ENCODE measurements around the gene CDK10.
A peak's percentile ranks its signal among the peaks of the same experiment; 100 is the strongest.
"Not testable (repeated sequence)": the region's sequence is repeated elsewhere in the genome, so short reads cannot be mapped to it uniquely, and the experiment has no call there.

CDK10 gene

GRCh38 chr16:89698717-89699116 is 12.2 kb downstream of the CDK10 start:
- not testable (repeated sequence) for H3K9me3 ChIP-seq (ENCODE audit: insufficient read depth, low read depth, low read length); H3K4me1 ChIP-seq (ENCODE audit: insufficient read depth, low read length); H3K4me3 ChIP-seq (ENCODE audit: low read length); H3K9ac ChIP-seq (ENCODE audit: low read depth, low read length); H3K27ac ChIP-seq (ENCODE audit: low read length)
- Histone ChIP-seq H3K36me3 (ENCODE audit: insufficient read depth, low read depth, low read length) (peaks cover 17% of the 10 kb centered on the region), H3K27me3 (ENCODE audit: insufficient read depth, low read length) (peaks cover 15% of the 10 kb centered on the region)

- H3K9ac ChIP-seq (ENCODE audit: low read depth, low read length) = peak overlapping the region; percentile 55; the same call in 1 of the 2 replicates
- not testable (repeated sequence) for H3K4me1 ChIP-seq (ENCODE audit: insufficient read depth, low read length); H3K9me3 ChIP-seq (ENCODE audit: insufficient read depth, low read depth, low read length)
- peaks cover 13% of the 10 kb centered on the region for H3K36me3 ChIP-seq (ENCODE audit: insufficient read depth, low read depth, low read length)
- H3K27me3 ChIP-seq (ENCODE audit: insufficient read depth, low read length) = peaks cover 25% of the 10 kb centered on the region
- H3K4me3 ChIP-seq (ENCODE audit: low read length) = peak overlapping the region; percentile 57; the same call in 1 of the 2 replicates
- peak overlapping the region; percentile 39 for H3K27ac ChIP-seq (ENCODE audit: low read length)
Observed at GRCh38 chr16:89699629-89700099, 13.2 kb downstream of the CDK10 start.

GRCh38 chr16:89700100-89700648 is 13.7 kb downstream of the CDK10 start:
- Histone ChIP-seq H3K27ac (ENCODE audit: low read length) (peak overlapping the region; percentile 39), H3K27me3 (ENCODE audit: insufficient read depth, low read length) (peaks cover 29% of the 10 kb centered on the region), H3K4me3 (ENCODE audit: low read length) (peak overlapping the region; percentile 77), H3K4me1 (ENCODE audit: insufficient read depth, low read length) (peaks cover 7% of the 10 kb centered on the region; the same call in 1 of the 2 replicates), H3K9ac (ENCODE audit: low read depth, low read length) (peak overlapping the region; percentile 80; the same call in 1 of the 2 replicates), H3K36me3 (ENCODE audit: insufficient read depth, low read depth, low read length) (peaks cover 13% of the 10 kb centered on the region), H3K9me3 (ENCODE audit: insufficient read depth, low read depth, low read length) (no peaks in the 10 kb centered on the region)

GRCh38 chr16:89700649-89701424 is 14.3 kb downstream of the CDK10 start:
- H3K4me3 ChIP-seq (ENCODE audit: low read length) = peak overlapping the region; percentile 77
- no peak overlapping the region for H3K27ac ChIP-seq (ENCODE audit: low read length)
- peaks cover 31% of the 10 kb centered on the region for H3K27me3 ChIP-seq (ENCODE audit: insufficient read depth, low read length)
- H3K9me3 ChIP-seq (ENCODE audit: insufficient read depth, low read depth, low read length) = no peaks in the 10 kb centered on the region
- peaks cover 12% of the 10 kb centered on the region; the same call in 1 of the 2 replicates for H3K36me3 ChIP-seq (ENCODE audit: insufficient read depth, low read depth, low read length)
- peaks cover 7% of the 10 kb centered on the region; the same call in 1 of the 2 replicates for H3K4me1 ChIP-seq (ENCODE audit: insufficient read depth, low read length)
- H3K9ac ChIP-seq (ENCODE audit: low read depth, low read length) = peak overlapping the region; percentile 80; the same call in 1 of the 2 replicates

GRCh38 chr16:89701425-89702406 is 15.2 kb downstream of the CDK10 start, which contains the start of gene SPATA2L:
Gene SPATA2L, minus strand, starts transcription at chr16:89701705. Its CDS starts 473 bp downstream, at chr16:89701232.
- peaks cover 34% of the 10 kb centered on the region for H3K27me3 ChIP-seq (ENCODE audit: insufficient read depth, low read length)
- H3K9ac ChIP-seq (ENCODE audit: low read depth, low read length) = peak within 1 kb of the TSS; percentile 80; the same call in 1 of the 2 replicates
- H3K36me3 ChIP-seq (ENCODE audit: insufficient read depth, low read depth, low read length) = 0 out of 2 replicates have a peak, but pooled peaks cover 7% of the 10 kb centered on the region
- H3K27ac ChIP-seq (ENCODE audit: low read length) = no peak within 1 kb of the TSS
- no peaks in the 10 kb centered on the region for H3K9me3 ChIP-seq (ENCODE audit: insufficient read depth, low read depth, low read length)
- peaks cover 7% of the 10 kb centered on the region for H3K4me1 ChIP-seq (ENCODE audit: insufficient read depth, low read length)
- peak within 1 kb of the TSS; percentile 77 for H3K4me3 ChIP-seq (ENCODE audit: low read length)

- Histone ChIP-seq H3K27ac (ENCODE audit: low read length) (no peak overlapping the region), H3K9ac (ENCODE audit: low read depth, low read length) (no peak overlapping the region), H3K9me3 (ENCODE audit: insufficient read depth, low read depth, low read length) (no peaks in the 10 kb centered on the region), H3K4me3 (ENCODE audit: low read length) (no peak overlapping the region), H3K4me1 (ENCODE audit: insufficient read depth, low read length) (peaks cover 9% of the 10 kb centered on the region), H3K36me3 (ENCODE audit: insufficient read depth, low read depth, low read length) (no peaks in the 10 kb centered on the region), H3K27me3 (ENCODE audit: insufficient read depth, low read length) (peaks cover 39% of the 10 kb centered on the region)
Observed at GRCh38 chr16:89704281-89704680, 17.8 kb downstream of the CDK10 start.

- H3K36me3 ChIP-seq (ENCODE audit: insufficient read depth, low read depth, low read length) = no peaks in the 10 kb centered on the region
- peaks cover 10% of the 10 kb centered on the region for H3K4me1 ChIP-seq (ENCODE audit: insufficient read depth, low read length)
- H3K9me3 ChIP-seq (ENCODE audit: insufficient read depth, low read depth, low read length) = no peaks in the 10 kb centered on the region
- no peak overlapping the region for H3K4me3 ChIP-seq (ENCODE audit: low read length)
- H3K27me3 ChIP-seq (ENCODE audit: insufficient read depth, low read length) = peaks cover 39% of the 10 kb centered on the region
- no peak overlapping the region for H3K27ac ChIP-seq (ENCODE audit: low read length)
- H3K9ac ChIP-seq (ENCODE audit: low read depth, low read length) = no peak overlapping the region
Observed at GRCh38 chr16:89705006-89705405, 18.5 kb downstream of the CDK10 start.

- Histone ChIP-seq H3K9ac (ENCODE audit: low read depth, low read length) (no peak overlapping the region; the same call in 1 of the 2 replicates), H3K27ac (ENCODE audit: low read length) (no peak overlapping the region), H3K9me3 (ENCODE audit: insufficient read depth, low read depth, low read length) (no peaks in the 10 kb centered on the region), H3K4me1 (ENCODE audit: insufficient read depth, low read length) (peaks cover 10% of the 10 kb centered on the region), H3K27me3 (ENCODE audit: insufficient read depth, low read length) (peaks cover 35% of the 10 kb centered on the region), H3K36me3 (ENCODE audit: insufficient read depth, low read depth, low read length) (no peaks in the 10 kb centered on the region), H3K4me3 (ENCODE audit: low read length) (peak overlapping the region; percentile 38; the same call in 1 of the 2 replicates)
Observed at GRCh38 chr16:89706518-89707260, 20.2 kb downstream of the CDK10 start.

GRCh38 chr16:89707695-89708094 is 21.2 kb downstream of the CDK10 start:
- peaks cover 34% of the 10 kb centered on the region for H3K27me3 ChIP-seq (ENCODE audit: insufficient read depth, low read length)
- no peak overlapping the region for H3K9ac ChIP-seq (ENCODE audit: low read depth, low read length)
- H3K4me3 ChIP-seq (ENCODE audit: low read length) = no peak overlapping the region
- no peaks in the 10 kb centered on the region for H3K36me3 ChIP-seq (ENCODE audit: insufficient read depth, low read depth, low read length)
- H3K27ac ChIP-seq (ENCODE audit: low read length) = no peak overlapping the region
- H3K9me3 ChIP-seq (ENCODE audit: insufficient read depth, low read depth, low read length) = no peaks in the 10 kb centered on the region
- peaks cover 7% of the 10 kb centered on the region for H3K4me1 ChIP-seq (ENCODE audit: insufficient read depth, low read length)

- no peak overlapping the region for H3K4me3 ChIP-seq (ENCODE audit: low read length)
- no peak overlapping the region for H3K9ac ChIP-seq (ENCODE audit: low read depth, low read length)
Observed at GRCh38 chr16:89708481-89708931, 22.0 kb downstream of the CDK10 start.

More at GRCh38 chr16:89708481-89708931, 22.0 kb downstream of the CDK10 start:
- peaks cover 7% of the 10 kb centered on the region for H3K4me1 ChIP-seq (ENCODE audit: insufficient read depth, low read length)
- H3K36me3 ChIP-seq (ENCODE audit: insufficient read depth, low read depth, low read length) = 0 out of 2 replicates have a peak, but pooled peaks cover 2% of the 10 kb centered on the region
- peaks cover 26% of the 10 kb centered on the region for H3K27me3 ChIP-seq (ENCODE audit: insufficient read depth, low read length)
- no peak overlapping the region for H3K27ac ChIP-seq (ENCODE audit: low read length)
- H3K9me3 ChIP-seq (ENCODE audit: insufficient read depth, low read depth, low read length) = no peaks in the 10 kb centered on the region

Data from iPS-20b (cell line).